ENCODE data around the gene METTL16. TPM values are rescaled to one million over a fixed set of nuclear protein-coding genes. Genes with fewer than 3 reads are reported as not detected.
A peak's percentile ranks its signal among the peaks of the same experiment; 100 is the strongest.

Gene METTL16
- total RNA-seq, 1 donor from 2014 or later: 32.0 TPM

GRCh38 chr17:2427215-2427614 lies 84.5 kb downstream of the METTL16 start:
- no peaks in the 10 kb centered on the region for H3K27me3 ChIP-seq (ENCODE audit: low read depth)
- H3K9me3 ChIP-seq: no peaks in the 10 kb centered on the region
- ATAC-seq (no peak), DNase-seq (no peak)
- no peak overlapping the region for H3K4me3 ChIP-seq
- no peak overlapping the region for H3K27ac ChIP-seq
- intact Hi-C loops (cut with DNase I): no loop called here
- no peak for TF ChIP-seq CTCF (IDR thresholded peaks at IDR 0.05)
- H3K4me1 ChIP-seq: no peaks in the 10 kb centered on the region
- peaks cover 13% of the 10 kb centered on the region for H3K36me3 ChIP-seq

GRCh38 chr17:2423271-2423670 lies 88.4 kb downstream of the METTL16 start:
- H3K27me3 ChIP-seq (ENCODE audit: low read depth): no peaks in the 10 kb centered on the region
- no peaks in the 10 kb centered on the region for H3K4me1 ChIP-seq
- H3K36me3 ChIP-seq: peaks cover 37% of the 10 kb centered on the region
- H3K4me3 ChIP-seq: no peak overlapping the region
- ATAC-seq: no peak
- H3K27ac ChIP-seq: no peak overlapping the region
- no peaks in the 10 kb centered on the region for H3K9me3 ChIP-seq
- TF ChIP-seq CTCF (IDR thresholded peaks at IDR 0.05): no peak
- DNase-seq: no peak
- intact Hi-C loops (cut with DNase I): no loop called here

- ATAC-seq: peak in 1 of 2 donors; percentile 11
- Histone ChIP-seq H3K27ac (no peak overlapping the region), H3K36me3 (peaks cover 38% of the 10 kb centered on the region)
Measured at GRCh38 chr17:2421315-2422147, 90.2 kb downstream of the METTL16 start.

GRCh38 chr17:2420176-2420575 lies 91.5 kb downstream of the METTL16 start:
- Histone ChIP-seq H3K36me3 (peaks cover 38% of the 10 kb centered on the region), H3K27me3 (ENCODE audit: low read depth) (no peaks in the 10 kb centered on the region), H3K4me1 (no peaks in the 10 kb centered on the region), H3K27ac (no peak overlapping the region), H3K9me3 (no peaks in the 10 kb centered on the region), H3K4me3 (no peak overlapping the region)
- TF ChIP-seq CTCF (IDR thresholded peaks at IDR 0.05): no peak
- intact Hi-C loops (cut with DNase I): no loop called here
- DNase-seq (no peak), ATAC-seq (no peak)

More at GRCh38 chr17:2421315-2422147, 90.2 kb downstream of the METTL16 start:
- no peak overlapping the region for H3K4me3 ChIP-seq
- H3K9me3 ChIP-seq: no peaks in the 10 kb centered on the region
- no peak for TF ChIP-seq CTCF (IDR thresholded peaks at IDR 0.05)
- no peaks in the 10 kb centered on the region for H3K4me1 ChIP-seq
- intact Hi-C loops (cut with DNase I): no loop called here
- H3K27me3 ChIP-seq (ENCODE audit: low read depth): no peaks in the 10 kb centered on the region
- DNase-seq: no peak

GRCh38 chr17:2419486-2419885 lies 92.2 kb downstream of the METTL16 start:
- ATAC-seq (no peak), DNase-seq (no peak)
- TF ChIP-seq CTCF (IDR thresholded peaks at IDR 0.05): no peak
- intact Hi-C loops (cut with DNase I): loop anchor here (5.0 kb wide), 1 partner anchor 37 kb away; no protein-coding TSS in a partner anchor
- H3K9me3 ChIP-seq: no peaks in the 10 kb centered on the region
- no peak overlapping the region for H3K27ac ChIP-seq
- H3K4me1 ChIP-seq: no peaks in the 10 kb centered on the region
- no peaks in the 10 kb centered on the region for H3K27me3 ChIP-seq (ENCODE audit: low read depth)
- H3K4me3 ChIP-seq: no peak overlapping the region
- H3K36me3 ChIP-seq: peaks cover 43% of the 10 kb centered on the region
